CD4-positive, alpha-beta T cell treated with Interleukin-4 for 4 hours (primary cell): ENCODE measurements around the gene CALHM3.
A peak's percentile ranks its signal among the peaks of the same experiment; 100 is the strongest.
"Not testable (repeated sequence)": the region's sequence is repeated elsewhere in the genome, so short reads cannot be mapped to it uniquely, and the experiment has no call there.

ENCODE experiments used
- DNase-seq: peaks from one replicate; pipeline ENCODE4 v3.0.0-alpha.2; 2020

Gene CALHM3

GRCh38 chr10:103479135-103479534 is at the start of gene CALHM3:
TSS of gene CALHM3 (minus strand) at chr10:103479240. CDS start at chr10:103479032, 208 bp downstream.
- no peak for DNase-seq

GRCh38 chr10:103528549-103528948 is 49.5 kb upstream of the CALHM3 start:
- no peak for DNase-seq

- DNase-seq: not testable (repeated sequence)
These were observed 48.4 kb upstream of the CALHM3 start for GRCh38 chr10:103527476-103527875.

- DNase-seq: no peak
These were observed 46.9 kb upstream of the CALHM3 start for GRCh38 chr10:103525901-103526300.

- no peak for DNase-seq
These were observed 44.6 kb upstream of the CALHM3 start for GRCh38 chr10:103523683-103524082.

GRCh38 chr10:103522006-103522405 is 43.0 kb upstream of the CALHM3 start:
- DNase-seq: not testable (repeated sequence)

GRCh38 chr10:103519798-103520197 is 40.8 kb upstream of the CALHM3 start:
- DNase-seq: no peak

GRCh38 chr10:103517234-103518085 is 38.4 kb upstream of the CALHM3 start:
- DNase-seq: no peak

GRCh38 chr10:103514244-103514643 is 35.2 kb upstream of the CALHM3 start:
- no peak for DNase-seq

- DNase-seq: no peak
These were observed 34.5 kb upstream of the CALHM3 start for GRCh38 chr10:103513380-103514060.

- DNase-seq: no peak
These were observed 33.7 kb upstream of the CALHM3 start for GRCh38 chr10:103512591-103513379.

- no peak for DNase-seq
These were observed 33.1 kb upstream of the CALHM3 start for GRCh38 chr10:103512166-103512565.

- no peak for DNase-seq
These were observed 32.0 kb upstream of the CALHM3 start for GRCh38 chr10:103510791-103511752.

GRCh38 chr10:103510046-103510685 is 31.1 kb upstream of the CALHM3 start:
- no peak for DNase-seq

GRCh38 chr10:103507235-103508191 is 28.5 kb upstream of the CALHM3 start:
- no peak for DNase-seq

- DNase-seq: no peak
These were observed 27.0 kb upstream of the CALHM3 start for GRCh38 chr10:103506061-103506460.

- DNase-seq: peak; percentile 64
These were observed 25.2 kb upstream of the CALHM3 start for GRCh38 chr10:103504181-103504783.

- DNase-seq: not testable (repeated sequence)
These were observed 24.7 kb upstream of the CALHM3 start for GRCh38 chr10:103503777-103504176.

- no peak for DNase-seq
These were observed 24.0 kb upstream of the CALHM3 start for GRCh38 chr10:103502849-103503660.
